HG02840 (cell line): Measurements from ENCODE around the gene GGTLC2.
"Not testable (repeated sequence)": the region's sequence is repeated elsewhere in the genome, so short reads cannot be mapped to it uniquely, and the experiment has no call there.

Experiments used
- ATAC-seq: cut with Tn5 transposase; IDR thresholded peaks from one replicate; pipeline ENCODE4 v1.9.1; 2021; ENCODE audit warnings: mild to moderate bottlenecking, moderate library complexity, moderate number of reproducible peaks; ENCODE audit not compliant: unreplicated experiment, low FRiP score

Gene GGTLC2

DNA sequence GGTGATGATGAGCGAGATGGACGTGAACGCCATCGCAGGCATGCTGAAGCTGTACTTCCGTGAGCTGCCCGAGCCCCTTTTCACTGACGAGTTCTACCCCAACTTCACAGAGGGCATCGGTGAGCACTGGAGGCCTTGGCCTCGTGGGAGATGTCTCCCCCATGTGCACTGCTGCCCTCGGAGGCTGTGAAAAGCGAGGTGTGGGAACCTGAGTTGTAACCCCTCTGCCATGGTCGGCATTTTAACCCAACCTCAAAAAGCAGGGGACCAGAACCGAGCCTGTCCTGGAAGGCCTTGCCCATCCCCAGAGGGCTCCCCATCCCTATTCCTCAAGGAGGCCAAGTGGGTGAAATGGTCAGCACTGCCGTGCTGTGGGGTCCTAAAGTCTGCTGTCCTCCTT is 10.9 kb upstream of the GGTLC2 start:
- not testable (repeated sequence) for ATAC-seq

DNA sequence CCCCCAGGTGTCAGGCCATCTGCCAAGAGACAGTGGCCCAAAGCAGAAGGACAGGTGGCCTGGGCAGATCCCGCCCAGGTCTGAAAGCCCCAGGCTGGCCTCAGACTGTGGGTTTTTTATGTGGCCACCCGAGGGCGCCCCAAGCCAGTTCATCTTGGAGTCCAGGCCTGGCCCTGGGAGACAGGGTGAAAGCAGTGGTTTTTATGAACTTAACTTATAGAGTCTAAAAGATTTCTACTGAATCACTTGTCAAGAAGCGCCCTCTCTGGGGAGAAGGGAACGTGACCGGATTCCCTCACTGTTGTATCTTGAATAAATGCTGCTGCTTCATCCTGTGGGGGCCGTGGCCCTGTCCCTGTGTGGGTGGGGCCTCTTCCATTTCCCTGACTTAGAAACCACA is 8.2 kb upstream of the GGTLC2 start:
- ATAC-seq = not testable (repeated sequence)

DNA sequence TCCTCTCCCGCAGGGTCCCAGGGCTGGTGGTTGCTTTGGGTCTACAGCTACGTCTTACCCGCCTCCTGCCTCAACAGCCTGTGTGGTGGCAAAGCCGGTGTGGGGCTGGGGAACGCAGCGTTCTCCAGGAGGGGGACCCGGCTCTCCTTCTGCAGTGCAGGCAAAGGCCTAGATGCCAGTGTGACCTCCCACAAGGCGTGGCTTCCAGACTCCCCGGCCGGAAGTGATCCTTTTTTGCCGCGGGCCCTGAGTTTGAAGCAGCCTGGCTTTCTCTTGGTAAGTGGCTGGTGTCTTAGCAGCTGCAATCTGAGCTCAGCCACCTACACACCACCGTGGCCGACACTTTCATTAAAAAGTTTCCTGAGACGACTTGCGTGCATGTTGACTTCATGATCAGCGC is 6.1 kb upstream of the GGTLC2 start:
- ATAC-seq = not testable (repeated sequence)

DNA sequence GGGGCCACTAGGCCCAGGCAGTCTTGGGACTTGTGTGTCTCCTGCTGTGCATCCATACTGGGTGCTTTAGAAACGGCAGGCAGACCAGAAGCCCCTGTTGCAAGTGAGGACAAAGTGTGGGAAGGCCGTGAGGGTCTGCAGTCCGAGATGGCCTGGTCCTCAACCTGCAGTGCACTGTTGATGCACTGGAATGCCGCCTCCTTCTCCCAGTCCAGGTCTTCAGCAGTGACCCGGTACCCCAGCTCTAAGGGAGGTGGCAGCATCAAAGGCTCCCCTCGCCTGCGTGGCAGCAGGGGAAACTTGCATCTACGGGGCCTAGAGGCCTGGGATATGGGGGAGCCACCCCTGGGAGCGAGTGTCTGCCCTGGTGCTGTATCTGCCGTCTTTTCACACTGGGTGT is 2.2 kb upstream of the GGTLC2 start:
- ATAC-seq = not testable (repeated sequence)

DNA sequence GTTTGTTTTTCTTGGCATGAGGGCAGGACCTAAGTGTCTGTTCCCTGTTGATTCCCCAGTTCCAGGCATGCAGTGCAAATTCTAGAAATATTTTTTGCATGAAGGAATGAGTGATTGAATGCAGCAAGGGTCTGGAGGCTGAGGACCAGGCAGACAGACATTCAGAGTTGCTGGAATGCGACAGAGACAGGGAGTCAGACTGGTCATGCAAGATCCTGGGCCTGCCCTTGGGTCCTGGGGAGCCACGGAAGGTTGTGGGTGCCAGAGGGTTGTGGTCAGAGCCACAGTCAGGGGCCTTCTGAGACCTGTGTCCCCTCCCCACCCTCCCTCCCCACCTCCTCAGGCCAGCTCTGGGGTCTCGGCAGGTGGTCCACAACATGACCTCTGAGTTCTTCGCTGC is 1.6 kb downstream of the GGTLC2 start:
- ATAC-seq = not testable (repeated sequence)

DNA sequence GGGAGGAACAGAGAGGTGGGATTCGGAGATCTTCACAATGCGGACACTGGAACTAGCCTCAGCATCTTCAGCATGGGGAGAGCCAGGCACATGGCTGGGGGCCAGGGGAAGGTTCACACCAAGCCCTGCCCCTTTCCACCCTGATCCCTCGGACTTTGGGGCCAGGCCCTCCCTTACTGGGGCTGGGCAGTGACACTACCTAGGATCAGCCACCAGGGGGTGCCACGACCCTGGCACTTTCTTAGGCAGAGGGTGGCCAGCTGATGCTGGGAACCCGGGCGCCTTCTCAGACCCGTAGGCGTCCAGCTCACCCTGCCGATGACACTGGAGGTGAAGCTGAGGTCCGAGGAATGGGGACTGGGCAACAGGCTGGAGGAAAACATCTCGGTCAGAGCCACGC is 3.5 kb downstream of the GGTLC2 start:
- not testable (repeated sequence) for ATAC-seq

DNA sequence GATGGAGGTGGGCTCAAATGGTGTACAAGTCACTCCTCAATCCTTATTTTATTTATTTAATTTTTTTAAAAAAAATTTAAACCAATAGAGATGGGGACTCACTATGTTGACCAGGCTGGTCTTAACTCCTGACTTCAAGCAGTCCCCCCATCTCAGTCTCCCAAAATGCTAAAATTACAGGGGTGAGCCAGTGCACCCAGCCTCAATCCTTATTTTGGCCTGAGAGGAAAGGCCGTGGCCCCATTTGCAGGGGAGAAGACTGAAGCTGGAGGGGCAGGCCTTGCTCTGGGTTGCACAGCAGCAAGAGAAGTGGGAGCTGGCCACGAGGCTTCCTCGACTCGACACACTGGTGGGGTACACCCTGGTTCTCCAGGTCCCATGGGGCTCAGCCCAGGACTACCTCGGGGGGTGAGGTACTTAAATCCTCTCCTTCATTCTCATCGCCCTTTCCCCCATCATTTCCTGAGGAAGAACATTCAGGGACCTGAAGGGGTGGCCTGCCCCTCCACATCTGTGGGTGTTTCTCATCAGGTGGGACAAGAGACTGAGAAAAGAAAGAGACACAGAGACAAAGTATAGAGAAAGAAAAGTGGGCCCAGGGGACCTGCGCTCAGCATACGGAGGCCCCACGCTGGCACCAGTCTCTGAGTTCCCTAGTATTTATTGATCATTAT is 4.6 kb downstream of the GGTLC2 start:
- not testable (repeated sequence) for ATAC-seq

DNA sequence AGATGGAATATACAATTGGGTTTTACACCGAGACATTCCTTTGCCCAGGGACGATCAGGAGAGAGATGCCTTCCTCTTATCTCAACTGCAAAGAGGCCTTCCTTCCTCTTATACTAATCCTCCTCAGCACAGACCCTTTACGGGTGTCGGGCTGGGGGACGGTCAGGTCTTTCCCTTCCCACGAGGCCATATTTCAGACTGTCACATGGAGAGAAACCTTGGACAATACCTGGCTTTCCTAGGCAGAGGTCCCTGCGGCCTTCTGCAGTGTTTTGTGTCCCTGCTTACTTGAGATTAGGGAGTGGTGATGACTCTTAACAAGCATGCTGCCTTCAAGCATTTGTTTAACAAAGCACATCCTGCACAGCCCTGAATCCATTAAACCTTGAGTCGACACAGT is 5.3 kb downstream of the GGTLC2 start:
- ATAC-seq = not testable (repeated sequence)

DNA sequence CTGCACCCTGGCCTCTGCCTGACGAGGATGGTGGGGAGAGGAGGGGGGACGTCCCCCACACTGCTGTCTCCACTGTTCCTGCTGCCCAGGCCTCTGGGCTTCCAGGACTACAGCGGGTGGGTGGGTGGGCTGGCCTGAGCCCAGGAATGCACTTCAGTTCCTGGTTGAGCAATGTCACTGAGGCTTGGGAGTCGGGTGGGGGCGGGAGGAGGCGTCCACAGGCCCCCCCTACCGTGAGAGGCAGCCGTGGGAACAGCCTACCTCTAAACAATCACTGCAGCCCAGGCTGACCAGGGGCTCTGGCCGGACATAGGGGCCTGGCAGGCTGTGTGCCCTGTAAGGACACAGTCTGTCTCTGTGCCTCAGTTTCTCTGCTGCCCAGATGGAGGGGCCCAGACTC is 6.0 kb downstream of the GGTLC2 start:
- not testable (repeated sequence) for ATAC-seq

DNA sequence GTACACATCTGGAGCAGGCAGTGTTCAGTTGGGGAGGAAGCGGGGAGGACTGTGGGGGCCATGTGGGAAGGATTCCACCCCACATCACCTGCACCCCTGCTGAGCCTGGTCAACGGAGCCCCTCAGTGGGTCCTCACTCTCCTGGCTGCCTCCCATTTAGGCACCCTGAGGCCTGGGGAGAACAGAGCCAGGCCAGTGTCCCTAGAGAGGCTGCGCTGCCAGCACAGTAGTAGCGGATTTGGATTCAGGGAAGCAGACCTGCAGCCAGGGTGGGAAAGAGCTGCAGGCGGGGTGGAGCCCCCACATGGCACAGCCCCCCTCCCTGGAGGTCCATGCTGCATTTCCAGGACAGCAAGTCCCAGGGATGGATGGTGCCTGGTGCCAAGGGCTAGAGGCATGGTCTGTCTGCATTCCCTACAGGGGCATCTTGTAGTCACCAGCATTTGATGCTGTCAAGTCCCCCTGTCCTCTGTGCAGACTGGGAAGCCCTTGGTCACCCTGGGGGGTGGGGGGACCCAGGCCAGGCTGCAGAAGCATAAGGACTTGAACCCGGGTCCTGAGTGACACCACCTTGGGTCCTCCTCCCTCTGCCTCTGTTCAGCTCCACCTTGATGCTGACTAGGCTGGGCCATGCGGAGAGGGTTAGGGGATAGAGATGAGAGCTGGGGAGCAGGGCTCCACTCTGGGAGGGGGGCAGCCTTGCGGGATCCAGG is 6.5 kb downstream of the GGTLC2 start:
- not testable (repeated sequence) for ATAC-seq

DNA sequence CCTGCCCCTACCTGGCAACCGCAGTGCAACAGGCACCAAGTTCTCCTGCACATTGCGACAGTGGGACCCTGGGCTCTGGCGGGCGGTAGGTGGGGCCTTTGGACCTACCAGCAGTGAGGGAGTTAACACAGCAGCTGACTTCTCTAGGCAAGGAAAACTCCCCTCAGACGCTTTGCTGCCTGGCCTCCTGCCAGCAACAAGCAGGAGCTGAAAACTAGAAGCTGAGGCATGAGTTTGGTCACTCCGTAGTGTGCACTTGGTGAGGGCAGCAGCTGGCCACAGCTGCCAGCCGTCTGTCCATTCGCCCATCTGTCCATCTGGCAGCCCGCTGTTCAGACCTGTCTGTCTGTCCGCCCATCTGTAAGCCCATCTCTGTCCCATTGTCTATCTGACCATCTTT is 7.2 kb downstream of the GGTLC2 start:
- ATAC-seq = not testable (repeated sequence)

DNA sequence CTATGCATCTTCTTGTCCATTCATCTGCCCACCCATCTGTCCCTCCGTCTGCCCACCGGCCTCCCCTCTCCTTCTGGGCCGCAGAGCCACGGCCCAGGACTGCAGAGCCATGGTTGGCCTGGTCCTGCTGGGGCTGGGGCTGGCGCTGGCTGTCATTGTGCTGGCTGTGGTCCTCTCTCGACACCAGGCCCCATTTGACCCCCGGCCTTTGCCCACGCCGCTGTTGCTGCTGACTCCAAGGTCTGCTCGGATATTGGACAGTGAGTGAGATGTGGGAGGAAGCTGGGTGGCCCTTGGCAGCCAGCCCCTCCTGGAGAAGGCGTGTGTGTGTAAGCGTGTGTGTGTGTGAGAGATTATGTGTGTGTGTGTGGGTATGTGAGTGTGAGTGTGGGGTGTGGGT is 7.7 kb downstream of the GGTLC2 start:
- not testable (repeated sequence) for ATAC-seq

DNA sequence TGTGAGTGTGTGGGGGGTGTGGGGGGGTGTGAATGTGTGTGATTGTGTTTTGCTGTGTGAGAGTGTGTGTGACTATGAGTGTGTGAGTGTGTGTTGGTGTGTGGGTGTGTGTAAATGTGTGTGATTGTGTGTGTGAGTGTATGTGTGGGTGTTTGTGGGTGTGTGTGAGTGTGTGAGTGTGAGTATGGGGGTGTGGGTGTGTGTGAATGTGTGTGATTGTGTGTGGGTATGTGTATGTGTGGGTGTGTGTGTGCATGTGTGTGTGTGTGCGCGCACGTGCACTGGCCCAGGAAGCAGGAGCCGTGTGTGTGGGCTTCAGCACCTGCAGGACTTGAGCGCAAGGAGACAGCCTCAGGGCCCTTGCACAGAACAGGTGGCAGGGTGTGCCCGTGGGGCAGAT is 8.2 kb downstream of the GGTLC2 start:
- ATAC-seq = not testable (repeated sequence)

DNA sequence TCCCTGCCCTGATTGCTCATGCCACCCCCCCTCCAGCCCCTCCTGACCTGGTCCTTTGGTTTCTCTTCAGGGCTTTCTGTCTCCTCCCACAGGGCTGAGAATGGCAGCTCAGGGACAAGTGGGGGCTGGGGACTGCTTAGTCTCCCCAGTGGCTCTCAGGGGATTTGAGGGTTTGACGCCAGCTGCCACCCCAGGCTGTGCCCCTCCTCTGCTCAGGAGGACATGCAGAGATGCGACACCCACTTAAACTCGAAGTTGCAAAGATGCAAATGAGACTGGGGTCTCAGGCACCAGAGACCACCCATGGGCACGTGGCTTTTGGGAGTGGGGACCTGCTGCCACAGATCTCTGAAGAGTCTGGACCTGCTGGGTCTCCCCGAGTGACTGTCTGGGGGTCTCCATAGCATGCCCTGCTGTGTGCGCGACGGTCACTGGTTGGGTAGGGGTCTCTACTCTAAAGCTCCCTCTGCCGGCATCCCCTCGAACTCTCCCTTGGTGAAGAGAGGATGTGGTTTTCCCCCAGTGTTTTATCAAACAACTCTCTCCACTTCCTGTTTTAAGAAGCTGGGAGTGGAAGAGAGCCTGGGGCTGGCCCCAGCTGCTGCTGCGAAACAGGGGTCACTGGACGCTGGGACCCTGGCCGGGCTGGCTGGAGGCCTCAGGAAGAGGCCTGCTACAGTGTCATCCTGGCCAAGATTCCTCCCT is 9.4 kb downstream of the GGTLC2 start:
- ATAC-seq = not testable (repeated sequence)

DNA sequence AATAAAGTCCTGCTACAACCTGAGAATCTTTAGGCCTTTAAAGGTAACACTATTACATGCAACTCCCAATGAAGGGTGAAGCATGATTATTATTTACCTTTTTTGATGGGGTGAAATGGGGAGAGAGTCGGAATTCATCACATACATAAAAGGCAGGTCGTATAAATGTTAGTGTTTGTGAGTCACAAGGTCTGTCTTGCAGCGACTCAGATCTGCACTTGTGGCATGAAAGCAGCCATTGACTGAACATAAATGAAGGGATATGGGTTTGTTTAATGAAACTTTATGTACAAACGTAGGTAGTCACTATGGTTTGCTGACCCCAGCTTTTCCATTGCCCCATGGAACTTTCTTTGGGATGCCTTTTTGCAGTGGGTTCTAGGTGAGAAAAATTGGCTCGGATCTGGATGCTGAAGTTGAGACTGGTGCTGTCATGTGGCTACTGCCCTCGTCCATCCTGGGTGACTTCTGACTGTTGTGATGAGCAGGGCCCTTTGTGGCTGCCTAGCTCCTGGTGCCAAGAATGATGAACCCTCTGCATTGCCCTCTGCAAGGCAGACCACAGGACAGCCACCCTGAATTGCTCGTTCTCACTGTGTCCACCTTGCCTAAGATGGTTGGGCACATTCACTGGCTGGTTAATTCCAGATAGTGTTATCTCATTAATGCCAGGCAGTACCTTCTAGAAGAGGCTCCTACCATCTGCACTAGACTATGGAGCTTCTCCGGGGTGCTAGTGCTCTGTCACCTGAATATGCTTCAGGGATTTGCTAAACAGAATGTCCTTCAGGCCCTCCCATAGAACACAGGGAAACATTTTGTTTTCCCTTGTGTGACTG is 11.3 kb downstream of the GGTLC2 start:
- ATAC-seq = no peak

DNA sequence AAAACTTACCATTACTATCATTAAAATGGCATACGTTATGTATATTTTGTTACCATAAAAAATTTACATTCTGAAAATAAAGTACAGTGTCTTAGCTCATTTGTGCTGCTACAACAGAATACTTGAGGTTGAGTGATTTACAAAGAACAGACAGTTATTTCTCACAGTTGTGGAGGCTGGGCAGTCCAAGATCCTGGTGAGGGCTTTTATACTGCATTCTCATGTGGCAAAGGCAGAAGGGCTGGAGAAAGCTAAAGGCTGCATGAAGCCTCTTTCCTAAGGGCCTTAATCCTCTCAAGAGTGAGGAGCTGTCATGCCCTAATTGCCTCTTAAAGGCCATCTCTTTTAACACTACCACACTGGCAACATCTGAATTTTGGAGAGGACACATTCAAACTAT is 13.3 kb downstream of the GGTLC2 start:
- no peak for ATAC-seq

DNA sequence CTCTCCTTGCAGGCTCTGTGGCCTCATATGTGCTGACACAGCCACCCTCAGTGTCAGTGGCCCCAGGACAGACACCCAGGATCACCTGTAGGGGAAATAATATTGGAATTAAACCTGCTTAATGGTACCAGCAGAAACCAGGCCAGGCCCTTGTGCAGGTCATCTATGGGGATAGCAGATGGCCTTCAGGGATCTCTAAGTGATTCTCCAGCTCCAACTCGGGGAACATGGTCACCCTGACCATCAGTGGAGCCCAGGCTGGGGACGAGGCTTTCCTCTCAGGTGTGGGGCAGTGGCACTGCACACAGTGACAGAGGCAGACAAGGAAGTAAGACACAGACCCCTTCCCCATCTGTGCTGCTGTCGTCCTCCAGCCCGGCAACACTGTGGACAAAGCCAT is 16.9 kb downstream of the GGTLC2 start:
- ATAC-seq = no peak

DNA sequence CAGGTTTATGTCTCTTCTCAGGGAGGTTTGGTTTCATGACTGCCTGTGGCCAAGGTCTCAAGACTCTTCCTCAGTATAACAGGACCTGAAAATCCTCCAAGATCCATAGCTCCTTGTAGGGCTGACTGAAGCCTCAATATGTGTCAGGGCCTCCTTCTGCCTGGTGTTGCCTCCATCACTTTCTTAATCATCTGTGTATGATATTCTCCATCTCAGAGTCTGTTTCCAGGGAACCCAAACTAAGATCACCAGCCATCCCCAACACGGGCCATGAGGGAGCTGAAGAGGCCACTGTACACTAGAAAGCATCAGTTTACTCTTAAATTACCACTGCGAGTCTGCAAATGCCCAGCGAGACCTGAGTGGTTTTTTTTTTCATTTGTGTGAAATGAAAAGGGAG is 17.7 kb downstream of the GGTLC2 start:
- no peak for ATAC-seq

DNA sequence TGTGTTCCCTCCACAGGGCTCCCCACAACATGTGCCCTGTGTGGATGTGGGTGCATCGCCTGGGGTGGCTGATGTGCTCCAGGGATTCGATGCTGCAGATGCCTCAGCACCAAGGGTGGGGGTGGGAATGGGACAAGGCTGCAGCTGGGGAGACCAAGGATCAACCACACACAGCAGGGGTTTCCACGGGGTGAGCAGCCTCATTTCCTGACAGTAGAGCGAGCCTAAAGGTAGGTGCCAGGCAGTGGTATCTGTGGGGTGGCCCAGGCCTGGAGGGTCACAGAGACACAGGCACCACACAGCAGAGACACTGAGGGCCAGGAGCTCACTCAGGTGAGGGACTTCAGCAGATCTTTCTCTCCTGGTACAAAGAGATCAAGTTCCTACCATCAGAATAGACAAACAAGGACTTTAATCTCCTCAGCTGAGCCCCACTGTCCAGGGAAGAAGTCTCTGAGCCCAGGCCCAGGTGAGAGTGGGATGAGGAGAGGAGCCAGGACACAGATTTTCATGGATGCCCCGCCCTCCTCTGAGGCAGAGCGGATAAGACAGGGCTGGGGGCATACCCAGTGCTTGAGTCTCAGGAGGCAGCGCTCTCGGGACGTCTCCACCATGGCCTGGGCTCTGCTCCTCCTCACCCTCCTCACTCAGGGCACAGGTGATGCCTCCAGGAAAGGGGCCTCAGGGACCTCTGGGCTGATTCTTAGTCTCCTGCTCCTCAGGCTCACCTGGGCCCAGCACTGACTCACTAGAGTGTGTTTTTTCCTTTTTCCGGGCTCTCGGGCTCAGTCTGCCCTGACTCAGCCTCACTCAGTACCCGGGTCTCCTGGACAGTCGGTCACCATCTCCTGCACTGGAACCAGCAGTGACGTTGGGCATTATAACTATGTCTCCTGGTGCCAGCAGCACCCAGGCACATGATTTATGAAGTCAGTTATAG is 19.7 kb downstream of the GGTLC2 start:
- no peak for ATAC-seq
